Omental fat pad (tissue), 4 donors: Measurements from ENCODE around the gene SCGB1C1. TPM values are rescaled to one million over a fixed set of nuclear protein-coding genes. Genes with fewer than 3 reads are reported as not detected.

ENCODE experiments used
- ATAC-seq: fragments of 150-250 bp; one replicate; pipeline ENCODE4 v1.9.1; 2016; ENCODE audit warnings: mild to moderate bottlenecking, moderate library complexity; ENCODE audit not compliant: low FRiP score
- DNase-seq: peaks from one replicate; pipeline ENCODE4 v3.0.0-alpha.2; 2019; ENCODE audit warnings: low spot score
- CTCF ChIP-seq, 3 donors: fragments of 450-650 bp; IDR thresholded peaks; one replicate each; pipeline ENCODE4 v1.5.1; 2016 to 2017; ENCODE audit warnings: antibody characterized with exemption in 3 of 3, mild to moderate bottlenecking in 3 of 3, moderate library complexity in 2 of 3
- small RNA-seq: library from RNA; depleted of rRNA; stranded (forward); fragments of <200 nt; gene quantifications from one replicate; pipeline ENCODE3, GENCODE V24; 2016
- total RNA-seq, 4 donors: library from RNA; depleted of rRNA; stranded (reverse); fragments of >200 nt; gene quantifications; one replicate each; pipeline ENCODE4 v1.1.0, GENCODE V29; 2016

Gene SCGB1C1
- total RNA-seq, 4 donors from 2014 or later, result not detected

- no peak for DNase-seq
- TF ChIP-seq CTCF (IDR thresholded peaks at IDR 0.05), result no peak
- ATAC-seq, result no peak
These were observed 47.4 kb downstream of the SCGB1C1 start for GRCh38 chr11:240315-240714.

GRCh38 chr11:241634-242033 lies 48.8 kb downstream of the SCGB1C1 start:
- DNase-seq, result no peak
- no peak for TF ChIP-seq CTCF (IDR thresholded peaks at IDR 0.05)
- no peak for ATAC-seq

Small RNA genes lying within 50 kb of the gene (small RNA-seq; reads per million reads assigned to genes)
- not detected for gene RNU6-447P

Other genes with a start within 250 kb of the SCGB1C1 start
- 10 to 100 TPM; 18.4 to 29.1 (median 26.8) TPM for gene BET1L, start 14.3 kb downstream of the SCGB1C1 start, total RNA-seq
- gene RIC8A, start 14.6 kb downstream of the SCGB1C1 start, total RNA-seq, result 100 to 1,000 TPM in 1 of 4 donors, 10 to 100 TPM in 3; 60.6 to 104 (median 77.6) TPM
- 10 to 100 TPM in 3 of 4 donors, 1 to 10 TPM in 1; 6.8 to 19.2 (median 12.2) TPM for gene SIRT3, start 43.3 kb downstream of the SCGB1C1 start, total RNA-seq
- gene PSMD13, start 43.9 kb downstream of the SCGB1C1 start, total RNA-seq, result 100 to 1,000 TPM in 1 of 4 donors, 10 to 100 TPM in 3; 69.6 to 124 (median 78.2) TPM
- gene NLRP6, start 85.3 kb downstream of the SCGB1C1 start, total RNA-seq, result 10 to 100 TPM in 1 of 4 donors, 1 to 10 TPM in 2, under 1 TPM in 1; 0.84 to 11.8 (median 3.8) TPM
- 10 to 100 TPM; 10.9 to 53.6 (median 19.8) TPM for gene PGGHG, start 96.0 kb downstream of the SCGB1C1 start, total RNA-seq
- not detected for gene IFITM5, start 106.4 kb downstream of the SCGB1C1 start, total RNA-seq
- 100 to 1,000 TPM; 266 to 442 (median 382) TPM for gene IFITM2, start 114.7 kb downstream of the SCGB1C1 start, total RNA-seq
- gene IFITM1, start 121.0 kb downstream of the SCGB1C1 start, total RNA-seq, result 100 to 1,000 TPM; 224 to 389 (median 247) TPM
- gene IFITM3, start 127.8 kb downstream of the SCGB1C1 start, total RNA-seq, result 100 to 1,000 TPM; 340 to 466 (median 398) TPM
- 1 to 10 TPM; 1.4 to 4.1 (median 2.5) TPM for gene B4GALNT4, start 176.4 kb downstream of the SCGB1C1 start, total RNA-seq
- gene PKP3, start 201.1 kb downstream of the SCGB1C1 start, total RNA-seq, result under 1 TPM in 3 of 4 donors, not detected in 1; 0.09 to 0.96 (median 0.95) TPM
- gene SIGIRR, start 221.9 kb downstream of the SCGB1C1 start, total RNA-seq, result 10 to 100 TPM; 17.6 to 42.1 (median 31.0) TPM
- 1 to 10 TPM in 3 of 4 donors, under 1 TPM in 1; 0.79 to 3.6 (median 3.1) TPM for gene ANO9, start 248.9 kb downstream of the SCGB1C1 start, total RNA-seq